Gastrocnemius medialis (tissue), 4 donors: ENCODE data around the gene KCTD5. TPM values are rescaled to one million over a fixed set of nuclear protein-coding genes. Genes with fewer than 3 reads are reported as not detected.

Experiments used
- ATAC-seq, 2 donors: fragments of 150-250 bp; one replicate each; pipeline ENCODE4 v1.9.1; 2016
- DNase-seq, 2 donors: peaks; one replicate each; pipeline ENCODE4 v3.0.0-alpha.2; 2019
- H3K27ac ChIP-seq, 4 donors: fragments of 200-600 bp; sonication (generic); 1 replicate in 1 of 4; 2 replicates in 3 of 4; pipeline ENCODE4 v1.5.1; 2016 to 2018; ENCODE audit warnings: mild to moderate bottlenecking in 2 of 4, moderate library complexity in 1 of 4
- H3K27me3 ChIP-seq, 3 donors: fragments of 200-600 bp; sonication (generic) in 2 of 3; 1 replicate in 1 of 3; 2 replicates in 2 of 3; pipeline versions ENCODE4 v1.5.1 to v1.6.0; 2016 to 2019; ENCODE audit warnings: mild to moderate bottlenecking in 1 of 3, moderate library complexity in 1 of 3
- H3K36me3 ChIP-seq, 2 donors: fragments of 200-600 bp; sonication (generic) in 1 of 2; one replicate each; pipeline ENCODE4 v1.5.1; 2017 to 2018
- H3K4me1 ChIP-seq, 2 donors: fragments of 200-600 bp; sonication (generic) in 1 of 2; one replicate each; pipeline ENCODE4 v1.5.1; 2016 to 2017; ENCODE audit warnings: mild to moderate bottlenecking in 2 of 2
- H3K4me3 ChIP-seq, 4 donors: fragments of 200-600 bp; sonication (generic) in 3 of 4; 1 replicate in 1 of 4; 2 replicates in 3 of 4; pipeline ENCODE4 v1.5.1; 2016 to 2019; ENCODE audit warnings: mild to moderate bottlenecking in 2 of 4
- H3K9me3 ChIP-seq, 3 donors: fragments of 200-600 bp; sonication (generic) in 2 of 3; 1 replicate in 1 of 3; 2 replicates in 2 of 3; pipeline ENCODE4 v1.5.1; 2016 to 2019
- CTCF ChIP-seq, 5 experiments: fragments of 450-650 bp in 3 of 5; fragments of 200-600 bp in 2 of 5; sonication (generic) in 2 of 5; IDR thresholded peaks in 4 of 5; conservative IDR thresholded peaks in 1 of 5; 1 replicate in 4 of 5; 2 replicates in 1 of 5; pipeline ENCODE4 v1.5.1; 2016 to 2019; ENCODE audit warnings: antibody characterized with exemption in 5 of 5, mild to moderate bottlenecking in 3 of 5, moderate library complexity in 3 of 5
- POLR2A ChIP-seq, 2 donors: fragments of 450-650 bp; IDR thresholded peaks; one replicate each; pipeline ENCODE4 v1.6.1; 2017; ENCODE audit warnings: antibody characterized with exemption in 2 of 2, mild to moderate bottlenecking in 2 of 2, moderate library complexity in 2 of 2
- in situ Hi-C, 4 donors: fragments of 200-750 bp; cut with MboI; loops; one replicate each; pipeline versions ENCODE4 v1.15.0 to v1.8.0; 2017; ENCODE audit warnings: low sequenced_read_pairs in 4 of 4
- intact Hi-C: fragments of 100-400 bp; cut with DNase I; formaldehyde crosslinking; loops from one replicate; pipeline ENCODE4 v1.15.1; 2023; ENCODE audit warnings: low total_unique reads
- total RNA-seq, 4 donors: library from RNA; depleted of rRNA; stranded (reverse); fragments of >200 nt; gene quantifications; one replicate each; pipeline versions ENCODE4 v1.1.0 to v1.2.3, GENCODE V29; 2016

The KCTD5 gene
- total RNA-seq, 4 donors from 2014 or later = 13.6 to 23.8 (median 14.7) TPM

GRCh38 chr16:2700786-2701185, 18.5 kb downstream of the KCTD5 start:
- H3K27ac ChIP-seq = no peak overlapping the region
- H3K36me3 ChIP-seq = peaks cover 0 to 53% of the 10 kb centered on the region in 2 donors
- H3K9me3 ChIP-seq = no peaks in the 10 kb centered on the region
- H3K4me3 ChIP-seq = no peak overlapping the region
- TF ChIP-seq CTCF (IDR thresholded peaks at IDR 0.05 in 4 of 5, conservative IDR thresholded peaks at IDR 0.05 in 1 of 5) = no peak
- TF ChIP-seq POLR2A (IDR thresholded peaks at IDR 0.05) = no peak
- peaks cover 29% of the 10 kb centered on the region in 2 donors for H3K4me1 ChIP-seq
- in situ Hi-C loops = no loop called here
- DNase-seq = no peak
- intact Hi-C loops = no loop called here
- no peak for ATAC-seq
- H3K27me3 ChIP-seq = no peaks in the 10 kb centered on the region

- H3K36me3 ChIP-seq = peaks cover 0 to 53% of the 10 kb centered on the region in 2 donors
- no peak for DNase-seq
- intact Hi-C loops = no loop called here
Measured at GRCh38 chr16:2701272-2701671, 18.9 kb downstream of the KCTD5 start.

GRCh38 chr16:2701713-2702437, 19.6 kb downstream of the KCTD5 start:
- intact Hi-C loops (loop anchor here (2.0 kb wide), 1 partner anchor 17 kb away; no protein-coding TSS in a partner anchor), in situ Hi-C loops (no loop called here)
- H3K27me3 ChIP-seq = no peaks in the 10 kb centered on the region
- no peak for DNase-seq
- H3K36me3 ChIP-seq = peaks cover 0 to 52% of the 10 kb centered on the region in 2 donors
- TF ChIP-seq CTCF (IDR thresholded peaks at IDR 0.05 in 4 of 5, conservative IDR thresholded peaks at IDR 0.05 in 1 of 5) = no peak
- no peak for TF ChIP-seq POLR2A (IDR thresholded peaks at IDR 0.05)
- H3K4me1 ChIP-seq = peaks cover 29% of the 10 kb centered on the region in 2 donors
- no peak overlapping the region for H3K4me3 ChIP-seq
- H3K27ac ChIP-seq = peak overlapping the region in 1 of 4 donors; percentile 86
- no peak for ATAC-seq
- no peaks in the 10 kb centered on the region for H3K9me3 ChIP-seq

More at GRCh38 chr16:2701272-2701671, 18.9 kb downstream of the KCTD5 start:
- TF ChIP-seq POLR2A (IDR thresholded peaks at IDR 0.05) (no peak), CTCF (IDR thresholded peaks at IDR 0.05 in 4 of 5, conservative IDR thresholded peaks at IDR 0.05 in 1 of 5) (no peak)
- H3K9me3 ChIP-seq = no peaks in the 10 kb centered on the region
- no peak overlapping the region for H3K4me3 ChIP-seq
- H3K27ac ChIP-seq = no peak overlapping the region
- H3K4me1 ChIP-seq = peaks cover 29% of the 10 kb centered on the region in 2 donors
- no peak for ATAC-seq
- no peaks in the 10 kb centered on the region for H3K27me3 ChIP-seq
- in situ Hi-C loops = no loop called here

- H3K36me3 ChIP-seq = peaks cover 0 to 52% of the 10 kb centered on the region in 2 donors
- no peaks in the 10 kb centered on the region for H3K9me3 ChIP-seq
- in situ Hi-C loops (no loop called here), intact Hi-C loops (loop anchor here (2.0 kb wide), 1 partner anchor 16 kb away; no protein-coding TSS in a partner anchor)
- no peak overlapping the region for H3K4me3 ChIP-seq
- TF ChIP-seq CTCF (IDR thresholded peaks at IDR 0.05 in 4 of 5, conservative IDR thresholded peaks at IDR 0.05 in 1 of 5) (no peak), POLR2A (IDR thresholded peaks at IDR 0.05) (no peak)
- H3K27ac ChIP-seq = peak overlapping the region in 3 of 4 donors; percentile 76 to 86 (median 80)
- DNase-seq = no peak
- H3K4me1 ChIP-seq = peaks cover 29% of the 10 kb centered on the region in 2 donors
- no peak for ATAC-seq
- H3K27me3 ChIP-seq = no peaks in the 10 kb centered on the region
Measured at GRCh38 chr16:2702438-2702825, 20.1 kb downstream of the KCTD5 start.
